ENCODE measurements around the gene PLCD1.
A peak's percentile ranks its signal among the peaks of the same experiment; 100 is the strongest.
"Not testable (repeated sequence)": the region's sequence is repeated elsewhere in the genome, so short reads cannot be mapped to it uniquely, and the experiment has no call there.

Gene PLCD1

GRCh38 chr3:38053286-38053685 lies 23.8 kb upstream of the PLCD1 start:
- not testable (repeated sequence) for H3K27ac ChIP-seq (ENCODE audit: insufficient read depth, low read depth, low read length, poor library complexity, severe bottlenecking); H3K36me3 ChIP-seq (ENCODE audit: control insufficient read depth, insufficient read depth, low read length); H3K4me1 ChIP-seq (ENCODE audit: control insufficient read depth, insufficient read depth, low read length); H3K4me3 ChIP-seq (ENCODE audit: insufficient read depth, low read depth, low read length); H3K9me3 ChIP-seq (ENCODE audit: control insufficient read depth, low read length); H3K27me3 ChIP-seq (ENCODE audit: control insufficient read depth, insufficient read depth, low read length, poor library complexity, severe bottlenecking)
- 91 to 92% methylated on average over 29 to 31 of the region's 32 CpGs for WGBS, 2 experiments

- Histone ChIP-seq H3K27me3 (ENCODE audit: control insufficient read depth, insufficient read depth, low read length, poor library complexity, severe bottlenecking) (no peaks in the 10 kb centered on the region), H3K9me3 (ENCODE audit: control insufficient read depth, low read length) (no peaks in the 10 kb centered on the region), H3K27ac (ENCODE audit: insufficient read depth, low read depth, low read length, poor library complexity, severe bottlenecking) (no peak overlapping the region), H3K36me3 (ENCODE audit: control insufficient read depth, insufficient read depth, low read length) (no peaks in the 10 kb centered on the region), H3K4me3 (ENCODE audit: insufficient read depth, low read depth, low read length) (no peak overlapping the region), H3K4me1 (ENCODE audit: control insufficient read depth, insufficient read depth, low read length) (peaks cover 3% of the 10 kb centered on the region)
- WGBS, 2 experiments, result 89% methylated on average over 13 of the region's 13 CpGs
Measured at GRCh38 chr3:38051131-38051530, 21.7 kb upstream of the PLCD1 start.

GRCh38 chr3:38049358-38050126 lies 20.1 kb upstream of the PLCD1 start:
- 89 to 90% methylated on average over 4 of the region's 4 CpGs for WGBS, 2 experiments
- Histone ChIP-seq H3K4me1 (ENCODE audit: control insufficient read depth, insufficient read depth, low read length) (peaks cover 3% of the 10 kb centered on the region), H3K4me3 (ENCODE audit: insufficient read depth, low read depth, low read length) (no peak overlapping the region), H3K27ac (ENCODE audit: insufficient read depth, low read depth, low read length, poor library complexity, severe bottlenecking) (no peak overlapping the region), H3K27me3 (ENCODE audit: control insufficient read depth, insufficient read depth, low read length, poor library complexity, severe bottlenecking) (no peaks in the 10 kb centered on the region), H3K36me3 (ENCODE audit: control insufficient read depth, insufficient read depth, low read length) (no peaks in the 10 kb centered on the region), H3K9me3 (ENCODE audit: control insufficient read depth, low read length) (no peaks in the 10 kb centered on the region)

GRCh38 chr3:38047896-38048295 lies 18.5 kb upstream of the PLCD1 start:
- Histone ChIP-seq H3K4me3 (ENCODE audit: insufficient read depth, low read depth, low read length) (no peak overlapping the region), H3K9me3 (ENCODE audit: control insufficient read depth, low read length) (no peaks in the 10 kb centered on the region), H3K27ac (ENCODE audit: insufficient read depth, low read depth, low read length, poor library complexity, severe bottlenecking) (no peak overlapping the region), H3K4me1 (ENCODE audit: control insufficient read depth, insufficient read depth, low read length) (no peaks in the 10 kb centered on the region), H3K27me3 (ENCODE audit: control insufficient read depth, insufficient read depth, low read length, poor library complexity, severe bottlenecking) (no peaks in the 10 kb centered on the region), H3K36me3 (ENCODE audit: control insufficient read depth, insufficient read depth, low read length) (no peaks in the 10 kb centered on the region)
- WGBS, 2 experiments, result 90 to 92% methylated on average over 2 of the region's 2 CpGs

- 80 to 94% methylated on average over 1 to 2 of the region's 2 CpGs for WGBS, 2 experiments
- Histone ChIP-seq H3K4me1 (ENCODE audit: control insufficient read depth, insufficient read depth, low read length) (no peaks in the 10 kb centered on the region), H3K27ac (ENCODE audit: insufficient read depth, low read depth, low read length, poor library complexity, severe bottlenecking) (no peak overlapping the region), H3K4me3 (ENCODE audit: insufficient read depth, low read depth, low read length) (no peak overlapping the region), H3K27me3 (ENCODE audit: control insufficient read depth, insufficient read depth, low read length, poor library complexity, severe bottlenecking) (no peaks in the 10 kb centered on the region), H3K36me3 (ENCODE audit: control insufficient read depth, insufficient read depth, low read length) (no peaks in the 10 kb centered on the region), H3K9me3 (ENCODE audit: control insufficient read depth, low read length) (no peaks in the 10 kb centered on the region)
Measured at GRCh38 chr3:38046821-38047220, 17.4 kb upstream of the PLCD1 start.

- Histone ChIP-seq H3K36me3 (ENCODE audit: control insufficient read depth, insufficient read depth, low read length) (no peaks in the 10 kb centered on the region), H3K27ac (ENCODE audit: insufficient read depth, low read depth, low read length, poor library complexity, severe bottlenecking) (no peak overlapping the region), H3K27me3 (ENCODE audit: control insufficient read depth, insufficient read depth, low read length, poor library complexity, severe bottlenecking) (peaks cover under 1% of the 10 kb centered on the region), H3K4me3 (ENCODE audit: insufficient read depth, low read depth, low read length) (no peak overlapping the region), H3K4me1 (ENCODE audit: control insufficient read depth, insufficient read depth, low read length) (no peaks in the 10 kb centered on the region), H3K9me3 (ENCODE audit: control insufficient read depth, low read length) (no peaks in the 10 kb centered on the region)
- 91 to 93% methylated on average over 4 of the region's 4 CpGs for WGBS, 2 experiments
Measured at GRCh38 chr3:38046027-38046426, 16.6 kb upstream of the PLCD1 start.

GRCh38 chr3:38043486-38043885 lies 14.0 kb upstream of the PLCD1 start:
- no peaks in the 10 kb centered on the region for H3K36me3 ChIP-seq (ENCODE audit: control insufficient read depth, insufficient read depth, low read length)
- H3K27me3 ChIP-seq (ENCODE audit: control insufficient read depth, insufficient read depth, low read length, poor library complexity, severe bottlenecking), result peaks cover 26% of the 10 kb centered on the region
- peaks cover 7% of the 10 kb centered on the region for H3K4me1 ChIP-seq (ENCODE audit: control insufficient read depth, insufficient read depth, low read length)
- 86 to 90% methylated on average over 4 of the region's 4 CpGs for WGBS, 2 experiments
- no peaks in the 10 kb centered on the region for H3K9me3 ChIP-seq (ENCODE audit: control insufficient read depth, low read length)
- H3K4me3 ChIP-seq (ENCODE audit: insufficient read depth, low read depth, low read length), result no peak overlapping the region
- H3K27ac ChIP-seq (ENCODE audit: insufficient read depth, low read depth, low read length, poor library complexity, severe bottlenecking), result no peak overlapping the region

GRCh38 chr3:38040401-38040800 lies 11.0 kb upstream of the PLCD1 start:
- H3K27ac ChIP-seq (ENCODE audit: insufficient read depth, low read depth, low read length, poor library complexity, severe bottlenecking), result no peak overlapping the region
- 88 to 95% methylated on average over 5 of the region's 5 CpGs for WGBS, 2 experiments
- H3K9me3 ChIP-seq (ENCODE audit: control insufficient read depth, low read length), result no peaks in the 10 kb centered on the region
- no peak overlapping the region for H3K4me3 ChIP-seq (ENCODE audit: insufficient read depth, low read depth, low read length)
- H3K27me3 ChIP-seq (ENCODE audit: control insufficient read depth, insufficient read depth, low read length, poor library complexity, severe bottlenecking), result peaks cover 33% of the 10 kb centered on the region
- H3K4me1 ChIP-seq (ENCODE audit: control insufficient read depth, insufficient read depth, low read length), result peaks cover 7% of the 10 kb centered on the region
- H3K36me3 ChIP-seq (ENCODE audit: control insufficient read depth, insufficient read depth, low read length), result no peaks in the 10 kb centered on the region

- Histone ChIP-seq H3K4me1 (ENCODE audit: control insufficient read depth, insufficient read depth, low read length) (peaks cover 7% of the 10 kb centered on the region), H3K27ac (ENCODE audit: insufficient read depth, low read depth, low read length, poor library complexity, severe bottlenecking) (no peak overlapping the region), H3K9me3 (ENCODE audit: control insufficient read depth, low read length) (no peaks in the 10 kb centered on the region), H3K4me3 (ENCODE audit: insufficient read depth, low read depth, low read length) (peak overlapping the region; percentile 60), H3K36me3 (ENCODE audit: control insufficient read depth, insufficient read depth, low read length) (no peaks in the 10 kb centered on the region), H3K27me3 (ENCODE audit: control insufficient read depth, insufficient read depth, low read length, poor library complexity, severe bottlenecking) (peaks cover 33% of the 10 kb centered on the region)
- WGBS, 2 experiments, result 50 to 54% methylated on average over 11 of the region's 11 CpGs
Measured at GRCh38 chr3:38039899-38040261, 10.4 kb upstream of the PLCD1 start.

GRCh38 chr3:38039101-38039898 lies 9.9 kb upstream of the PLCD1 start, which contains the start of gene DLEC1:
Gene DLEC1, plus strand, starts transcription at chr3:38039208. Its CDS starts 18 bp downstream, at chr3:38039226.
- Histone ChIP-seq H3K27me3 (ENCODE audit: control insufficient read depth, insufficient read depth, low read length, poor library complexity, severe bottlenecking) (peaks cover 33% of the 10 kb centered on the region), H3K36me3 (ENCODE audit: control insufficient read depth, insufficient read depth, low read length) (no peaks in the 10 kb centered on the region), H3K27ac (ENCODE audit: insufficient read depth, low read depth, low read length, poor library complexity, severe bottlenecking) (no peak within 1 kb of the TSS)

More at GRCh38 chr3:38039101-38039898, 9.9 kb upstream of the PLCD1 start, which contains the start of gene DLEC1:
- H3K9me3 ChIP-seq (ENCODE audit: control insufficient read depth, low read length), result no peaks in the 10 kb centered on the region
- H3K4me3 ChIP-seq (ENCODE audit: insufficient read depth, low read depth, low read length), result peak within 1 kb of the TSS; percentile 60
- peaks cover 7% of the 10 kb centered on the region for H3K4me1 ChIP-seq (ENCODE audit: control insufficient read depth, insufficient read depth, low read length)
- 9% methylated on average over 67 of the region's 67 CpGs for WGBS, 2 experiments
